DND-41 (cell line): ENCODE data around the gene SLC6A7.
"Not testable (repeated sequence)": the region's sequence is repeated elsewhere in the genome, so short reads cannot be mapped to it uniquely, and the experiment has no call there.

Experiments
- ATAC-seq: fragments of 200-7000 bp; cut with Tn5 transposase; 3 replicates; pipeline ENCODE4 v1.9.1; 2021; ENCODE audit warnings: low read depth; ENCODE audit not compliant: insufficient read depth
- DNase-seq: peaks from one replicate; pipeline ENCODE4 v3.0.0-alpha.2; 2020
- H2AFZ ChIP-seq: 2 replicates; pipeline ENCODE4 v1.6.0; 2012; ENCODE audit warnings: low read depth, low read length
- H3K27ac ChIP-seq: 2 replicates; pipeline ENCODE4 v1.5.1; 2012; ENCODE audit warnings: low read length, inconsistent platforms
- H3K27me3 ChIP-seq: fragments of 200-600 bp; sonication (generic); 2 replicates; pipeline ENCODE4 v1.6.0; 2012; ENCODE audit warnings: low read length, mild to moderate bottlenecking, inconsistent platforms; ENCODE audit not compliant: insufficient read depth, poor library complexity
- H3K36me3 ChIP-seq: 2 replicates; pipeline ENCODE4 v1.5.1; 2012; ENCODE audit warnings: low read length, inconsistent platforms; ENCODE audit not compliant: insufficient read depth
- H3K4me1 ChIP-seq: 2 replicates; pipeline ENCODE4 v1.5.1; 2012; ENCODE audit warnings: mild to moderate bottlenecking, low read length; ENCODE audit not compliant: insufficient read depth
- H3K4me2 ChIP-seq: 2 replicates; pipeline ENCODE4 v1.6.0; 2012; ENCODE audit warnings: mild to moderate bottlenecking, moderate library complexity, low read length, inconsistent platforms; ENCODE audit not compliant: insufficient read depth
- H3K4me3 ChIP-seq, 2 experiments: fragments of 200-600 bp in 1 of 2; shearing (Covaris generic) in 1 of 2; 2 replicates each; pipeline ENCODE4 v1.5.1; 2012 to 2016; ENCODE audit warnings: inconsistent platforms in 2 of 2, low read length in 2 of 2, mild to moderate bottlenecking in 2 of 2, low read depth in 1 of 2, moderate library complexity in 1 of 2
- H3K79me2 ChIP-seq: 2 replicates; pipeline ENCODE4 v1.6.0; 2012; ENCODE audit warnings: low read length, inconsistent platforms; ENCODE audit not compliant: insufficient read depth
- H3K9ac ChIP-seq: 2 replicates; pipeline ENCODE4 v1.6.0; 2012; ENCODE audit warnings: low read depth, mild to moderate bottlenecking, inconsistent platforms, low read length, moderate library complexity
- H3K9me3 ChIP-seq: 2 replicates; pipeline ENCODE4 v1.5.1; 2012; ENCODE audit warnings: low read length, moderate library complexity, mild to moderate bottlenecking, inconsistent platforms; ENCODE audit not compliant: insufficient read depth, severe bottlenecking
- H4K20me1 ChIP-seq: 2 replicates; pipeline ENCODE4 v1.6.0; 2012; ENCODE audit warnings: low read length; ENCODE audit not compliant: insufficient read depth
- EZH2 ChIP-seq: IDR thresholded peaks from 3 replicates; pipeline ENCODE4 v1.6.1; 2012; ENCODE audit warnings: borderline replicate concordance, low read depth, mild to moderate bottlenecking, moderate library complexity, low read length, inconsistent platforms; ENCODE audit not compliant: severe bottlenecking
- TF ChIP-seq, protein P1 (sequence below): IDR thresholded peaks from 2 replicates; pipeline ENCODE4 v1.5.1; 2012; ENCODE audit warnings: borderline replicate concordance, low read length, moderate library complexity, mild to moderate bottlenecking; ENCODE audit not compliant: poor library complexity, severe bottlenecking; ENCODE audit errors: extremely low read depth

Gene SLC6A7

DNA sequence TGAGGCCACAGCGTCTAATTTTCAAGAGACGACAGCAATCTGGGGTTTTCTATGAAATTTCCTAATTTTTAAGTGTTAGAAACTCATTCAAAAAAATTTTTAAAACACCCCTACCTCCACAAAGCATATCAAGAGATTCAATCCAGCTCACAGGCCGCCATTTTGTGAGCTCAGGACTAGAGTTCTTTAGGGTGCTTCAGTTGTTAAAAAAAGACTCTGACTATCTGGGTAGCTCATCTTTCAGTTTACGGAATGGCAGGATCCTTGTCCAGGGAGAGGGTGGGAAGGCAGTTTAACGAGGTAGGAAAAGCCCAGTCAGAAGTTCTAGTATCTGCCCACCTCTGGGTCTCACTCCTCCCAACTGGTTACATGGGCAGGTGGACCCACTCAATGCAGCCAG lies 56.6 kb downstream of the SLC6A7 start:
- H3K27ac ChIP-seq = no peak overlapping the region
- H3K27me3 ChIP-seq = peaks cover 10% of the 10 kb centered on the region
- H4K20me1 ChIP-seq = no peaks in the 10 kb centered on the region
- no peaks in the 10 kb centered on the region for H3K9me3 ChIP-seq
- H3K4me2 ChIP-seq = no peak overlapping the region
- no peak for TF ChIP-seq EZH2
- TF ChIP-seq, protein P1, sequence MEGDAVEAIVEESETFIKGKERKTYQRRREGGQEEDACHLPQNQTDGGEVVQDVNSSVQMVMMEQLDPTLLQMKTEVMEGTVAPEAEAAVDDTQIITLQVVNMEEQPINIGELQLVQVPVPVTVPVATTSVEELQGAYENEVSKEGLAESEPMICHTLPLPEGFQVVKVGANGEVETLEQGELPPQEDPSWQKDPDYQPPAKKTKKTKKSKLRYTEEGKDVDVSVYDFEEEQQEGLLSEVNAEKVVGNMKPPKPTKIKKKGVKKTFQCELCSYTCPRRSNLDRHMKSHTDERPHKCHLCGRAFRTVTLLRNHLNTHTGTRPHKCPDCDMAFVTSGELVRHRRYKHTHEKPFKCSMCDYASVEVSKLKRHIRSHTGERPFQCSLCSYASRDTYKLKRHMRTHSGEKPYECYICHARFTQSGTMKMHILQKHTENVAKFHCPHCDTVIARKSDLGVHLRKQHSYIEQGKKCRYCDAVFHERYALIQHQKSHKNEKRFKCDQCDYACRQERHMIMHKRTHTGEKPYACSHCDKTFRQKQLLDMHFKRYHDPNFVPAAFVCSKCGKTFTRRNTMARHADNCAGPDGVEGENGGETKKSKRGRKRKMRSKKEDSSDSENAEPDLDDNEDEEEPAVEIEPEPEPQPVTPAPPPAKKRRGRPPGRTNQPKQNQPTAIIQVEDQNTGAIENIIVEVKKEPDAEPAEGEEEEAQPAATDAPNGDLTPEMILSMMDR = no peak
- H3K79me2 ChIP-seq = no peaks in the 10 kb centered on the region
- ATAC-seq (no peak), DNase-seq (no peak)
- 0 out of 2 replicates have a peak overlapping the region, but pooled peaks have one; percentile 26 for H2AFZ ChIP-seq
- no peak overlapping the region for H3K4me3 ChIP-seq
- H3K4me1 ChIP-seq = no peaks in the 10 kb centered on the region
- no peak overlapping the region for H3K9ac ChIP-seq
- H3K36me3 ChIP-seq = no peaks in the 10 kb centered on the region

DNA sequence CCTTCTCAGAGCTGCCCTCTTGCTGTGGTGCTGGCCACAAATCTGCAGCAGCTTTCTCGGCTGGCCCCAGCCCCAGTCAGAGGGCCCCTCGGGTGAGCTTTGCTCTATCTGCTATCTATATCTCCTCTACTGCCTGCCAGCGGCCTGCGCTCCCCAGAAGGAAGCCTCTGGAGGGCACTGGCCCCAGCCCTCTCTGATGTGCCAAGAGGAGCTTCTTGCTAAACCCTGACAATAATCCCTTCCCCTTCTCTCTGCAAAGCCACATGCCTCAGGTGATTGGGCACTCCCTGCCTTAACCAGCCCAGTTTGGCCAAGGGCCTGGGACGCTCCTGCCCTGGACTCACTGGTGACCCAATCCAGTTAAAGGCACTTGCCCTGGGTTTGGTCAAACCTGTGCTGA lies 57.0 kb downstream of the SLC6A7 start:
- Histone ChIP-seq H3K27ac (no peak overlapping the region), H3K4me1 (no peaks in the 10 kb centered on the region), H3K4me3 (no peak overlapping the region), H4K20me1 (no peaks in the 10 kb centered on the region), H3K36me3 (no peaks in the 10 kb centered on the region), H3K4me2 (no peak overlapping the region), H3K9me3 (no peaks in the 10 kb centered on the region), H2AFZ (no peak overlapping the region), H3K9ac (no peak overlapping the region), H3K79me2 (no peaks in the 10 kb centered on the region), H3K27me3 (peaks cover 11% of the 10 kb centered on the region)
- no peak for DNase-seq
- ATAC-seq = no peak
- no peak for TF ChIP-seq EZH2

DNA sequence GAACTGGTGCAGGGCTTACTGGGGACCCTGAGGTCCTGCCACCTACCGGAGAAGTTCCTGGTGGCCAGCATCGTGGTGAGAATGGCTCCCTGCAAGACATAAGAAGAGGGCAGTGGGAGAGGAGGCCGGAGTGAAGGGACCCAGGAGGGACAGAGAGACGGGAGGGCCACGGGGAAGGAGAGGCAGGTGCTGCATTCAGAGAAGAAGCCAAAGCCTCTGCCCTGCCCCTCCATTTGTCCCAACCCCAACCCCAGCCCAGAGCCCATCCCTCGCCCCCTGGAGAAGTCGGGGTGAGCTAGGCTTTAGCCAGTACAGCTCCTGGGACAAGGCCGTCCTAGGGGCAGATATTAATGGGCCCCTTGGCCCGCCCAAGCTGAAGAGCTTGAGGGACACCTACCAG lies 57.9 kb downstream of the SLC6A7 start:
- DNase-seq (no peak), ATAC-seq (no peak)
- peaks cover 13% of the 10 kb centered on the region for H3K27me3 ChIP-seq
- no peak overlapping the region for H2AFZ ChIP-seq
- no peak overlapping the region for H3K4me2 ChIP-seq
- no peak overlapping the region for H3K9ac ChIP-seq
- no peak overlapping the region for H3K4me3 ChIP-seq
- H4K20me1 ChIP-seq = no peaks in the 10 kb centered on the region
- no peaks in the 10 kb centered on the region for H3K9me3 ChIP-seq
- no peaks in the 10 kb centered on the region for H3K4me1 ChIP-seq
- H3K79me2 ChIP-seq = no peaks in the 10 kb centered on the region
- TF ChIP-seq, protein P1 = no peak
- no peak for TF ChIP-seq EZH2
- H3K27ac ChIP-seq = no peak overlapping the region
- H3K36me3 ChIP-seq = no peaks in the 10 kb centered on the region

DNA sequence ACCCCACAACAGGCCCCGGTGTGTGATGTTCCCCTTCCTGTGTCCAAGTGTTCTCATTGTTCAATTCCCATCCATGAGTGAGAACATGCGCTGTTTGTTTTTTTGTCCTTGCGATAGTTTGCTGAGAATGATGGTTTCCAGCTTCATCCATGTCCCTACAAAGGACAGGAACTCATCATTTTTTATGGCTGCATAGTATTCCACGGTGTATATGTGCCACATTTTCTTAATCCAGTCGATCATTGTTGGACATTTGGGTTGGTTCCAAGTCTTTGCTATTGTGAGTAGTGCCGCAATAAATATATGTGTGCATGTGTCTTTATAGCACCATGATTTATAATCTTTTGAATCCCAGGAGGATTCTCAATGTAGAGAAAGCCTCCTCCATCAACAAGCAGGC lies 58.6 kb downstream of the SLC6A7 start:
- not testable (repeated sequence) for H3K9me3 ChIP-seq, H3K36me3 ChIP-seq, H3K4me2 ChIP-seq, H3K4me3 ChIP-seq, ATAC-seq, H3K9ac ChIP-seq, H4K20me1 ChIP-seq, H2AFZ ChIP-seq, H3K79me2 ChIP-seq, H3K4me1 ChIP-seq, DNase-seq, H3K27ac ChIP-seq
- H3K27me3 ChIP-seq = peaks cover 11% of the 10 kb centered on the region

DNA sequence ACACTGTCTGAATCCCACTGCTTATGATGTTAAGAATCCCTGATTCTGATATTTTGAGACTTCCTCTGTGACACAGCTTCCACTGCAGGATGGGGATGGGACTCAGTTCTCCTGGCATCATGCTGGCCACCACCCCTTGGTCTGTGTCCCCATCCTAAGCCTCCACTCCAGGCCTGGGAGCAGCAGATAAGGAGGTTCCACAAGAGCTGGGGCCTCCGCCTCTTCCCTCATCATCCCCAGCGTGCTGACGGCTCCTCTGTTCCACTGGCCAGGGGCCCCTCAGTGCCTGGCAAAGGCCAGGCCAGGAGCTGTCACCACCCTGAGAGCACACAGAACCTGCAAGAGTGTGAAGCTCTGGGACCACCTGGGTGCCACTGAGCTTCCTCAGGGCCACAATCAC lies 59.1 kb downstream of the SLC6A7 start:
- Histone ChIP-seq H3K79me2 (no peaks in the 10 kb centered on the region), H3K27ac (no peak overlapping the region), H3K4me1 (no peaks in the 10 kb centered on the region), H3K9ac (no peak overlapping the region), H2AFZ (no peak overlapping the region), H3K4me3 (no peak overlapping the region), H3K9me3 (no peaks in the 10 kb centered on the region), H3K36me3 (no peaks in the 10 kb centered on the region), H3K4me2 (no peak overlapping the region), H4K20me1 (no peaks in the 10 kb centered on the region), H3K27me3 (peaks cover 13% of the 10 kb centered on the region)
- TF ChIP-seq, protein P1 = no peak
- no peak for TF ChIP-seq EZH2
- DNase-seq = no peak
- no peak for ATAC-seq
